Epidermal melanocyte (primary cell): ENCODE measurements around the gene ABHD17A.

Source experiments
- DNase-seq: peaks from one replicate; pipeline ENCODE4 v3.0.0; 2011; ENCODE audit warnings: low spot score; ENCODE audit not compliant: insufficient read length

ABHD17A gene

GRCh38 chr19:1864480-1865171, 20.7 kb downstream of the ABHD17A start:
- DNase-seq = peak; percentile 79

DNA sequence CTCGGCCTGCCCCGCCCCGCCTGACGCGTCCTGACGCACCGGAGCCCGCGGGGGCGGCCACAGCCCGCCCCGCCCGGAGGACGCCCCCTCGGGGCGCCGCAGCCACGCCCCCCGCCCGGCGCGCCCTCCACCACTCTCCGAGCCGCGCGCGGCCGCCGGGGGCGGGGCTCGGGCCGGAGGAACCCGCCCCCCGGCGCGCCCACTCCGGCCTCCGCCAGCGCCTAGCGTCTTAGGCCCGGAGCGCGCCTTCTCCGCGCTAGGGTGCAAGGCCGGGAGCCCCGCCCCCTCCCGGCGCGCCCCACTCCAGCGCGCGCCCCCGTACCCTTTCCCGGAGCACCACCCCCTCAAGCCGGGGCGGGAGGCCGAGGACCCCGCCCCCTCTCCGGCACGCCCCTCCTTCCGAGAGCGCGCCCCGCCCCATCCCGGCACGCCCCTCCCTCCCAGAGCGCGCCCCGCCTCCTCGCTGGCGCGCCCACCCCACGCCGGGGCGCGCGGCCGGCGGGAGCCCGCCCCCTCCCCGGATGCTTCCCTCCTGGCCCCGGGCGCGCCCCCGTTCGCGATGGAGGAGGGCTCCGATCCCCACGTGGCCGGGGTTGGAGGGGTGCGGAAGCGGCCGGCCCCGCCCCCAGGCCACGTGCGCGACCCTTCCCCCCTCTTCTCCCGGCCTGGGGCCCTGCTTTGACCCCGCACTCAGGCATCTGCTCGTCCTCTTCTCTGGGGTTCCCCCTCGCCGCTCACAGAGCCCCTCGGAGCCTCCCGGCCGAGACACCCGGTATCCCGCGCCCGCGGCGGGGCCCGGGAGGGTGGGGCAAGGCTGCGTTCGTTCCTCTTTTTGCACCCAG, 21.4 kb downstream of the ABHD17A start:
- peak; percentile 98 for DNase-seq

DNA sequence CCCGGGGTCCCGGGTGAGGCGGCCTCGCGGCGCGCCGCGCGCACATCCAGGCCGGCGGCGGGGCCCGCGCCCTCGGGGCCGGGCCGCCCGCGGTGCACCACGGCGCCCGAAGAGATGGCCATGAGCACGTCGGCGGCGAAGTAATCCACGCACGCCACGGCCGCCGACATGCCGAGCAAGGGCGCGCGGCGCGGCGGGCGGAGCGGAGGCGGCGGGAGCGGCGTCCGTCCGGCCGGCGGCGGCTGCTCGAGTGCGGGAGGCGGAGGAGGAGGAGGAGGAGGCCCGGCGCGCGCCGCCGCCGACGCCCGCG, 22.0 kb downstream of the ABHD17A start, which contains the start of gene KLF16:
KLF16 (minus strand) TSS at position 252 of the 310 bp plus-strand sequence; CDS start at position 170, 82 bp downstream.
- DNase-seq = no peak

- no peak for DNase-seq
Measured at GRCh38 chr19:1862424-1863327, 22.6 kb downstream of the ABHD17A start.

GRCh38 chr19:1862068-1862423, 23.2 kb downstream of the ABHD17A start:
- DNase-seq = no peak

GRCh38 chr19:1861599-1862031, 23.7 kb downstream of the ABHD17A start:
- DNase-seq = no peak

GRCh38 chr19:1860821-1861598, 24.3 kb downstream of the ABHD17A start:
- no peak for DNase-seq

DNA sequence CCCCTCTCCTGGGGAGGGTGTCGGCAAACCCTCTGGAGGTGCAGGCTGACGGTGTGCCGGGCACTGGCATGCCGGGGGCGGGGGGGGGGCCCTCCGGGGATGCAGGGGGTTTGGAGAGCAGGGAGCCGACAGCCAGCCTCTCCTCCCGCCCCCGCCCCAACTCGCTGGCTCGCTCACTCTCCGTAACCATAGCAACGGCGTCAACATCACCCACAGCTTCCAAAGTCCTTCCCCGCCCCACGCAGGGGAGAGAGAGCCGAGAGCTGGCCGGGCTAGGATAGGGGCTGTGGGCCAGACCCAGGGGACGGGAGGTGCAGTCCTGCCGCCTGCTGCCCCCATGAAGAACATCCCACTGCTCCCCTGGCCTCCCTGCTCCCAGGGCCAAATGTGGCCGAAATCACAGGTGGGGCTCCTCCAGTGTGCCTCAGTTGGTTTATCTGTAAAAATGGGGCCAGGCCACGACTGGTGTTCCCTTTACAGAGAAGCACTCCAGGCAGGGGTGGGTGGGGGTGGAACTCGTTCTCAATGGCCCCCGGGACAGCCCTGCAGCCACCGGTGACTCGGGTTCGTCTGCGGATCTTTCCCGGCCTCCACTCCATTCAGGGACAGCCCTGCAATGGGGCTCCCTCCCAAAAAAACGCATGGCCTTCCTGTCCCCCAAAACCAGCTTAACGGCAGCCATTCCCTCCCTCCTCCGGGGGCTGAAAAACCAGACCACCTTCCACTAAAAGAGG, 25.1 kb downstream of the ABHD17A start:
- no peak for DNase-seq

DNA sequence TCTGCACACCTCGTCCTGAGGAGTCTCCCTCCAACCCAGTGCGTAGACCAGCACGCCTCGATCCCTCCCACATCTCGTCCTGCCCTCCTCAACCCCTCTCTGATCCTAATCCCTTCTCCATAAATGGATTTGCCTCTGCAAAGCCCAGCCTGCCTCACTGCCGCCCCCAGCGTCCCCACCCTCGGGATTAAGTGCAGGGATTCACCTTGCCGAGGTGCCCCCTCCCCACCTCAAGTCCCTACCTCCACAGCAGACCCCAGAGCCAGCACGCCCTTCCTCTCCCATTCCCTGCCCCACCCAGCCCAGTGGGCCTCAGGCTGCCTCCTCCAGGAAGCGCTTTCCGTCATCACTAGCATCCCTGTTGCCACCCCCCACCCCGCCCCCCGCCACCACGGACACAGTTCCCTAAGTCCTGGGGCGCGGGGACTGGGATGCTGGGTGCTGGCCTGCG, 25.9 kb downstream of the ABHD17A start:
- no peak for DNase-seq

DNA sequence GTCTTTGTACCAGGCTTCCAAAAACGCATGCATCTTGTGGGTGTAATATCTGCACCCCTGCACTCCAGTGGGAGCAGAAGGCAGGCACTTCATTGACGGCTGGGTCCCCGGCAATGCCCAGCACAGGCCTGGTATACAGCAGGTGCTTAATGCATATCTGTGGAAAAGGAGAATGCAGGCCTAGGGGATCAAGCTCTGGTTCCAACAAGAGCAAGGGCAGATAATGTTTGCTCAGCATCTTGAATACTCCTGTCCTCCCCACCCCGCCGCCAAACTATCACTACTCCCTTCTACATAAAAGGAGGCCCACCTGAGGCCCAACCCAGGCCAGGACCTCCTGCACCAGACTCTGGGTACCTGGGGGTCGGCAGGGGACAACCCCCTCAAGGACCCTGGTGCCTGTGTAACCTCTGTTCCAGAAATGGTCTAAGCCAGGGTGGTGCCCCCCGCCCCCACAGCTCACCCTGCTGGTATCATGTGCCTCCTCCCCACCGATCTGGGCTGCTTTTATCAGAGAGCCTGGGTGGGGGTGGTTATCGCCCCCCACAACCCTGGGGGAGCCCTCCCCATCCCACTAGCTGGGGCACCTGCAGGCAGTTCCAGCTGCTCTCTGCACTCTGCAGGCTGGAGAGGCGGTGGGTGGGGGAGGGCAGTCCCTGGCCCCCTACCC, 26.7 kb downstream of the ABHD17A start:
- no peak for DNase-seq

DNA sequence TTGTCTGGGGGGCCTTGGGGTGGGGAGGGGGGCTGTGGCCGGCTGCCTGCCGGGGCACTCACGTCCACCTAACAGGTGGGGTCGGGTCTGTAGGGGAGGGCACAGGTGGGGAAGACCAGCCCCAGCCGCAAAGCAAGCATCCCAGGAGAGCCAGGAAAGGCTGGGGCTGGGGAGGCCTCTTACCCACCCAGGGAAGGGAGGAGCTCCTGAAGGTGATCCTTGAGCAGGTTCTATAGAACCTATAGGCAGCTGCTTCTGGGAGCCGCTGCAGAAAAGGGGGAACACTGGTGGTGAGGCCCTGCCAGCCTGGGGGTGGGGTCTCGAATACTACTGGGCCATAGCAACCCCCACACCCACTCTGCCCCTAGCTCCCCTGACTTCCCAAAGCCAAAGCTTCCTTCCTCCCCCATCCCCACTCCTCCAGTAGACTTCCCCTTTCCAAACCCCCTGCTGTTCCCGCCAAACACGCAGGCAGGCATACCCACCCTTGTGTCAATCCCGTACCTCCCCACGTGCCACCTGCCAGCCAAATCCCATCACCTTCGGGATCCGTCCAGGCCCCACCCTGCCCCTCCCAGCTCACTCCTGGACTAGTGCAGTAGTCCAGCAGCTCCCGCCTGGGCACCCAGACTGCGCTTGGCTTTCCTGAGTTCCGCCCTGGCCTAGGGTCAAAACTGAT, 27.5 kb downstream of the ABHD17A start:
- DNase-seq = no peak

- peak; percentile 82 for DNase-seq
Measured at GRCh38 chr19:1856698-1857603, 28.3 kb downstream of the ABHD17A start.

DNA sequence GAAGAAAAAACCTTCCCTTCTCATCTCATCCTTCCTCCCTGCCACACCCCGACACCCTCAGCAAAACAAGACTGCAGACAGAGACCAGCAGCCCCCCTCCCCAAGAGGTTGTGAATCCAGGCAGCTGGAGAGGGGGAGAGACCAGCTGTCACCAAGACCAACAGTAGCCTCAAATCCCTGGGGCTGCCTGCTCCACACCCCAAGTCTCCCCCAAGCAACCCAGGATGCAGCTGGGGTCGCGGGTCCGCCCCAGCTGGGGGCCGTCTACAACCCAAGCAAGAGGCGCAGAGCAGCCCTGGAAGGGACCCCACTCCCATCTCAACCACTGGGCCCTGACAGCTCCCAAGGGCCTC, 29.0 kb downstream of the ABHD17A start:
- DNase-seq = no peak

DNA sequence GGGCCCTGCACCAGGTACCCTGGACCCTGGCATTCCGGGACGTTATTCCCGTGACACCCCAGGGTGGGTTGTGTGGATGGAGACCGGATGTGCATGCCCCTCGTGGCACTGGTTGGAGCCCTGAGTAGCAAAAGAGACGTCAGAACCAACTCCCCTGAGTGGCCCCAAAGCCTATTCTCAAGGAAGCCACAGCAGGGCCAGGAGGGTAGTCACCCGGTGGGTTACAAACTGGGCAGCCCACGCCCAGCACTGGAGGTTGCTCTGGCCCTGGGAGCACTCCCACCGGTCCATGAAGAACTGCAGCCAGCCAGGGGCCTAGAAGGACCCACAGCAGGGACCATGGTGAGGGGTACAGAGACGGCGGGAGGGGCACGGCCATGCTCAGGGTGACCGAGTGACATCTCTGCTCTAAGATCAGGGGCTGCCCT, 29.5 kb downstream of the ABHD17A start:
- DNase-seq = no peak

- peak; percentile 99 for DNase-seq
Measured at GRCh38 chr19:1855040-1855827, 30.1 kb downstream of the ABHD17A start.

- DNase-seq = no peak
Measured at GRCh38 chr19:1854542-1855039, 30.7 kb downstream of the ABHD17A start.

- DNase-seq = no peak
Measured at GRCh38 chr19:1854039-1854541, 31.2 kb downstream of the ABHD17A start.
